NOMO-1 (cell line): ENCODE measurements around the gene CGB1.
"Not testable (repeated sequence)": the region's sequence is repeated elsewhere in the genome, so short reads cannot be mapped to it uniquely, and the experiment has no call there.

Source experiments
- DNase-seq, 2 experiments: peaks; one replicate each; lab custom pipeline; 2025; ENCODE audit not compliant: unreplicated experiment in 2 of 2; lab: John Stamatoyannopoulos, UW

CGB1 gene

GRCh38 chr19:49058562-49058961 is 21.9 kb upstream of the CGB1 start:
- DNase-seq: no peak

- DNase-seq: no peak
Measured at GRCh38 chr19:49057636-49058234, 21.0 kb upstream of the CGB1 start, which contains the start of gene CGB7. TSS of gene CGB7 (minus strand) at chr19:49057749. CDS start at chr19:49055375, 2,374 bp downstream.

- DNase-seq: not testable (repeated sequence)
Measured at GRCh38 chr19:49056902-49057596, 20.4 kb upstream of the CGB1 start.

- peak; percentile 42 to 57 for DNase-seq
Measured at GRCh38 chr19:49056101-49056901, 19.6 kb upstream of the CGB1 start.

GRCh38 chr19:49050376-49051033 is 13.8 kb upstream of the CGB1 start:
- DNase-seq: not testable (repeated sequence)

- DNase-seq: not testable (repeated sequence)
Measured at GRCh38 chr19:49049834-49050233, 13.1 kb upstream of the CGB1 start.

- DNase-seq: not testable (repeated sequence)
Measured at GRCh38 chr19:49049011-49049410, 12.3 kb upstream of the CGB1 start, which contains the start of gene CGB8. TSS of gene CGB8 (minus strand) at chr19:49049111. CDS start at chr19:49048739, 372 bp downstream.

- DNase-seq: not testable (repeated sequence)
Measured at GRCh38 chr19:49043548-49043947, 6.9 kb upstream of the CGB1 start, which contains the start of gene CGB5. TSS of gene CGB5 (plus strand) at chr19:49043848. CDS start at chr19:49044210, 362 bp downstream.

- DNase-seq: not testable (repeated sequence)
Measured at GRCh38 chr19:49042666-49043065, 6.0 kb upstream of the CGB1 start.

- DNase-seq: no peak
Measured at GRCh38 chr19:49042177-49042576, 5.5 kb upstream of the CGB1 start.

GRCh38 chr19:49039736-49040135 is 3.0 kb upstream of the CGB1 start:
- not testable (repeated sequence) for DNase-seq

- DNase-seq: not testable (repeated sequence)
Measured at GRCh38 chr19:49038557-49039276, 2.0 kb upstream of the CGB1 start.

GRCh38 chr19:49038111-49038510 is 1.4 kb upstream of the CGB1 start:
- not testable (repeated sequence) for DNase-seq

GRCh38 chr19:49031642-49032301 is 4.9 kb downstream of the CGB1 start, which contains the start of gene CGB2:
TSS of gene CGB2 (plus strand) at chr19:49031890. CDS start at chr19:49032096, 206 bp downstream.
- not testable (repeated sequence) for DNase-seq

- DNase-seq: not testable (repeated sequence)
Measured at GRCh38 chr19:49030323-49030722, 6.4 kb downstream of the CGB1 start.

- not testable (repeated sequence) for DNase-seq
Measured at GRCh38 chr19:49029749-49030148, 6.9 kb downstream of the CGB1 start.

- DNase-seq: not testable (repeated sequence)
Measured at GRCh38 chr19:49028686-49029085, 8.0 kb downstream of the CGB1 start.

- DNase-seq: not testable (repeated sequence)
Measured at GRCh38 chr19:49025599-49025998, 11.1 kb downstream of the CGB1 start.

- not testable (repeated sequence) for DNase-seq
Measured at GRCh38 chr19:49025088-49025487, 11.6 kb downstream of the CGB1 start.
